ENCODE measurements around the gene CPT1A.
A peak's percentile ranks its signal among the peaks of the same experiment; 100 is the strongest.

CPT1A gene

GRCh38 chr11:68808787-68809186 lies 32.9 kb downstream of the CPT1A start:
- H3K27ac ChIP-seq (ENCODE audit: low read length): no peak overlapping the region

DNA sequence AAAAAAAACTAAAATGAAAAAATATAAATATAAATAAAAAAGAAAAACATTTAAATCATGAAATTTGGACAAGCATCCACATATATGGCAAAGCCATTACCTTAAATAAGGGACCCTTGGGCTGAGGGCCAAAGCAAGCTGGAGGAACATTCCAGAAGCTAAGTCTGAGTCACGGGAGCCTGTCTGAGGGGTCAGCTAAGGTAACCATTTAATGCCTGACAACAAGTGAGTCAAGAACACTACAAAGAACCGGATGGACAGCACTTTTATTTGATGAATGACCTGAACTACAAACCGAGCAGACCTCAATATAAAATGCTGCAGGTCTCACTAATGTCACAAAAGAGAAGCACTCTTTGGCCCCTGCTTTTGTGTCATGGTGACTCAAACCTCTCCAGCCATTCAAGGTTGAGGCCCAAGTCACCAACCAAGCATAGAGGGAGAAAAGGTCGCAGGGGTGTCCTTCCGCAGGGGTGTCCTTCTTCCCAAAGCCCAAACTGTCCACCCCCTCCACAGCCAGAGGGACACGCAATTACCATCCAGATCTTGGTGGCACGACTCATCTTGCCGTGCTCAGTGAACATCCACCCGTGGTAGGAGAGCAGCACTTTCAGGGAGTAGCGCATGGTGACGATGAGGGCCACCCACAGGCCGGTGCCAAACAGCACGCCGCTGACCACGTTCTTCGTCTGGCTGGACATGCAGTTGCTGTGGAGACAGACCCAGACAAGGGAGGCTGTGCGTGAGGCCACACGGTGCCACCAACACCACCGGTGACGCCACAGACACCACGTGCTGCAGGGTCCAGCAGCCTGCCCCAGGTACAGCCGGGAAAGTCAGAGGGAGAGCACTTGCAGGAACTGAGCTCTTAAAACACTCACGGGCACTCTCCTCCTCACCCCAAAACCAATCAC lies 34.5 kb downstream of the CPT1A start:
- H3K9me3 ChIP-seq (ENCODE audit: insufficient read depth, low read depth, low read length): no peaks in the 10 kb centered on the region
- H3K36me3 ChIP-seq (ENCODE audit: insufficient read depth, low read depth, low read length): no peaks in the 10 kb centered on the region; the same call in 1 of the 2 replicates
- no peak overlapping the region for H3K4me3 ChIP-seq (ENCODE audit: low read length)
- H3K27me3 ChIP-seq (ENCODE audit: insufficient read depth, low read length): no peaks in the 10 kb centered on the region
- H3K9ac ChIP-seq (ENCODE audit: low read depth, low read length): no peak overlapping the region
- H3K4me1 ChIP-seq (ENCODE audit: insufficient read depth, low read length): no peaks in the 10 kb centered on the region
- H3K27ac ChIP-seq (ENCODE audit: low read length): no peak overlapping the region

More at GRCh38 chr11:68808787-68809186, 32.9 kb downstream of the CPT1A start:
- Histone ChIP-seq H3K9me3 (ENCODE audit: insufficient read depth, low read depth, low read length) (no peaks in the 10 kb centered on the region), H3K4me1 (ENCODE audit: insufficient read depth, low read length) (no peaks in the 10 kb centered on the region), H3K4me3 (ENCODE audit: low read length) (no peak overlapping the region), H3K36me3 (ENCODE audit: insufficient read depth, low read depth, low read length) (no peaks in the 10 kb centered on the region; the same call in 1 of the 2 replicates), H3K27me3 (ENCODE audit: insufficient read depth, low read length) (no peaks in the 10 kb centered on the region), H3K9ac (ENCODE audit: low read depth, low read length) (no peak overlapping the region)

DNA sequence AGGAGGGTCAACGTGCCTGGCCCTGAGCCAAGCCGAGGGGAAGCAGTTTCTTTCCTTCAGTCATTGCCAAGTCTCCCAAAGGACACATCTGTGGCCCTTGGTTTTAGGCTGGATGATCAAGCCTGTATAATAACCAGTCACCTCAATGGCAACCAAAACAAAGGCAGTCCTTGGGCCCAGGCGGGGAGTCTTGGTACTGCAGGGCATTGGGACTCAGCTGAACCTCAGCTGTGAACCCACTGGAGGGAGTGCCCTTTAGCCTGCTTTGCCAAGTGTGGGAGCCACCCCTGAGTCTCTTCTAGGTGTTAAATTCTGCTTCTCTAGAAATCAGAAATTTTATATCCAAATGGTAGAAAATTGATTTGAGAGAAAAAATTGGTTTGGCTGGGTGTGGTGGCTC lies 36.9 kb downstream of the CPT1A start:
- no peaks in the 10 kb centered on the region for H3K9me3 ChIP-seq (ENCODE audit: insufficient read depth, low read depth, low read length)
- no peaks in the 10 kb centered on the region for H3K4me1 ChIP-seq (ENCODE audit: insufficient read depth, low read length)
- no peaks in the 10 kb centered on the region for H3K27me3 ChIP-seq (ENCODE audit: insufficient read depth, low read length)
- H3K36me3 ChIP-seq (ENCODE audit: insufficient read depth, low read depth, low read length): no peaks in the 10 kb centered on the region; the same call in 1 of the 2 replicates
- H3K4me3 ChIP-seq (ENCODE audit: low read length): no peak overlapping the region
- no peak overlapping the region for H3K27ac ChIP-seq (ENCODE audit: low read length)
- no peak overlapping the region for H3K9ac ChIP-seq (ENCODE audit: low read depth, low read length)

DNA sequence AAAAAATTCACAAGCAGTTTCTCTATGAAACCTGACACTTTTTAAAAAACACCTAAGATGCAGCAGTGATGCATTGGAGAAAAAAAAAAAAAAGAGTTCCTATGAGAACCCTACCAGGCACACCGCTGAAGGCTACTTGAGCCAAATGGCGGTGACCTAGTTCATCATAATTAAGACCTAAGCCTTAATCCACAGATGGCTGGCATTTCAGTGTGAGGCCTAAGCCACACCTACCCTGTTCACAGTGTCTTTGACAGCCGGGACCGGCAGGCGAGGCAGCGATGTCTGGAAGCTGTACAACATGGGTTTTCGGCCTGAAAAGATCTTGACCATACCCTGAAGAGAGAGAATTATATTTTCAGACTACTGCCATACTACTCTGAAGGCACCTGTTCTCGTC lies 38.0 kb downstream of the CPT1A start:
- Histone ChIP-seq H3K9ac (ENCODE audit: low read depth, low read length) (no peak overlapping the region), H3K27me3 (ENCODE audit: insufficient read depth, low read length) (no peaks in the 10 kb centered on the region), H3K27ac (ENCODE audit: low read length) (no peak overlapping the region), H3K36me3 (ENCODE audit: insufficient read depth, low read depth, low read length) (no peaks in the 10 kb centered on the region; the same call in 1 of the 2 replicates), H3K4me3 (ENCODE audit: low read length) (no peak overlapping the region), H3K9me3 (ENCODE audit: insufficient read depth, low read depth, low read length) (no peaks in the 10 kb centered on the region), H3K4me1 (ENCODE audit: insufficient read depth, low read length) (no peaks in the 10 kb centered on the region)

GRCh38 chr11:68798221-68798813 lies 43.4 kb downstream of the CPT1A start:
- Histone ChIP-seq H3K36me3 (ENCODE audit: insufficient read depth, low read depth, low read length) (no peaks in the 10 kb centered on the region; the same call in 1 of the 2 replicates), H3K27me3 (ENCODE audit: insufficient read depth, low read length) (no peaks in the 10 kb centered on the region), H3K9me3 (ENCODE audit: insufficient read depth, low read depth, low read length) (no peaks in the 10 kb centered on the region), H3K27ac (ENCODE audit: low read length) (no peak overlapping the region), H3K4me1 (ENCODE audit: insufficient read depth, low read length) (no peaks in the 10 kb centered on the region), H3K4me3 (ENCODE audit: low read length) (no peak overlapping the region; the same call in 1 of the 2 replicates), H3K9ac (ENCODE audit: low read depth, low read length) (no peak overlapping the region)

GRCh38 chr11:68796801-68797200 lies 44.9 kb downstream of the CPT1A start:
- Histone ChIP-seq H3K4me3 (ENCODE audit: low read length) (no peak overlapping the region), H3K27ac (ENCODE audit: low read length) (no peak overlapping the region), H3K36me3 (ENCODE audit: insufficient read depth, low read depth, low read length) (no peaks in the 10 kb centered on the region; the same call in 1 of the 2 replicates), H3K27me3 (ENCODE audit: insufficient read depth, low read length) (no peaks in the 10 kb centered on the region), H3K9me3 (ENCODE audit: insufficient read depth, low read depth, low read length) (no peaks in the 10 kb centered on the region), H3K9ac (ENCODE audit: low read depth, low read length) (no peak overlapping the region), H3K4me1 (ENCODE audit: insufficient read depth, low read length) (no peaks in the 10 kb centered on the region)

GRCh38 chr11:68792400-68792966 lies 49.2 kb downstream of the CPT1A start:
- no peaks in the 10 kb centered on the region; the same call in 1 of the 2 replicates for H3K36me3 ChIP-seq (ENCODE audit: insufficient read depth, low read depth, low read length)

GRCh38 chr11:68784653-68785052 lies 57.1 kb downstream of the CPT1A start:
- Histone ChIP-seq H3K27ac (ENCODE audit: low read length) (no peak overlapping the region), H3K4me1 (ENCODE audit: insufficient read depth, low read length) (no peaks in the 10 kb centered on the region), H3K9me3 (ENCODE audit: insufficient read depth, low read depth, low read length) (no peaks in the 10 kb centered on the region), H3K36me3 (ENCODE audit: insufficient read depth, low read depth, low read length) (no peaks in the 10 kb centered on the region; the same call in 1 of the 2 replicates), H3K27me3 (ENCODE audit: insufficient read depth, low read length) (no peaks in the 10 kb centered on the region), H3K4me3 (ENCODE audit: low read length) (no peak overlapping the region), H3K9ac (ENCODE audit: low read depth, low read length) (no peak overlapping the region)

More at GRCh38 chr11:68792400-68792966, 49.2 kb downstream of the CPT1A start:
- no peak overlapping the region for H3K9ac ChIP-seq (ENCODE audit: low read depth, low read length)
- H3K4me1 ChIP-seq (ENCODE audit: insufficient read depth, low read length): no peaks in the 10 kb centered on the region
- H3K27me3 ChIP-seq (ENCODE audit: insufficient read depth, low read length): no peaks in the 10 kb centered on the region
- H3K4me3 ChIP-seq (ENCODE audit: low read length): no peak overlapping the region
- no peaks in the 10 kb centered on the region for H3K9me3 ChIP-seq (ENCODE audit: insufficient read depth, low read depth, low read length)
- H3K27ac ChIP-seq (ENCODE audit: low read length): no peak overlapping the region

DNA sequence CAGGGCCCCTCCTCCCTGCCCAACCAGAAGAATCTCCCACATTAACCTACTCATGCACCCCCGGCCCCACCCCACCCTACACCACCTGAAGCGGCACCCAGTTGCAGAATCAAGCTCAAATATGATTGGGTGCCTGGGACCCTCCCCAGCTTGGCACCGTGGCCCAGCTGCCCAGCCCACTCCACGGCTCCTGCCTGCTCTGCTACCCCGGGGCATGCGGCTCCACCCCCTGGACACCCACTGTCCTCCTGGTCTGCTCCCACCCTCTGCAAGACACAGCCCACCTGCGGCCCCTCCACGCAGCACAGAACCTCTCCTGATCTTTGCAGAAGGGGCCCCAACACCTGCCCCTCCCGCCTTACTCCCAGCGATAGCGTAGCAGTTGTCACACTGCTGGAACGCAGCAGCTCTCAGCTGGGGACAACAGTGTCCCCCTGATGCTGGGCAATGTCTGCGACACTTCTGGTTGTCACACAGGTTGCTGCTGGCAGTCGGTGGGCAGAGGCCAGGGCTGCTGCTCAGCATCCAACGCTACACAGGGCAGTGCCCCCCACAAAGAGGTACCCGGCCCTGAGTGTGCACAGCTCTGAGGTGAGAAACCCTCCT lies 58.4 kb downstream of the CPT1A start:
- no peaks in the 10 kb centered on the region for H3K4me1 ChIP-seq (ENCODE audit: insufficient read depth, low read length)
- no peaks in the 10 kb centered on the region for H3K27me3 ChIP-seq (ENCODE audit: insufficient read depth, low read length)
- H3K9me3 ChIP-seq (ENCODE audit: insufficient read depth, low read depth, low read length): no peaks in the 10 kb centered on the region
- no peak overlapping the region for H3K4me3 ChIP-seq (ENCODE audit: low read length)
- H3K27ac ChIP-seq (ENCODE audit: low read length): no peak overlapping the region
- no peaks in the 10 kb centered on the region; the same call in 1 of the 2 replicates for H3K36me3 ChIP-seq (ENCODE audit: insufficient read depth, low read depth, low read length)
- no peak overlapping the region for H3K9ac ChIP-seq (ENCODE audit: low read depth, low read length)

GRCh38 chr11:68782711-68783110 lies 59.0 kb downstream of the CPT1A start:
- no peak overlapping the region for H3K9ac ChIP-seq (ENCODE audit: low read depth, low read length)
- no peaks in the 10 kb centered on the region for H3K9me3 ChIP-seq (ENCODE audit: insufficient read depth, low read depth, low read length)
- H3K4me1 ChIP-seq (ENCODE audit: insufficient read depth, low read length): no peaks in the 10 kb centered on the region
- H3K36me3 ChIP-seq (ENCODE audit: insufficient read depth, low read depth, low read length): no peaks in the 10 kb centered on the region; the same call in 1 of the 2 replicates
- no peaks in the 10 kb centered on the region for H3K27me3 ChIP-seq (ENCODE audit: insufficient read depth, low read length)
- no peak overlapping the region for H3K27ac ChIP-seq (ENCODE audit: low read length)
- H3K4me3 ChIP-seq (ENCODE audit: low read length): no peak overlapping the region

- Histone ChIP-seq H3K9me3 (ENCODE audit: insufficient read depth, low read depth, low read length) (no peaks in the 10 kb centered on the region), H3K4me3 (ENCODE audit: low read length) (no peak overlapping the region), H3K4me1 (ENCODE audit: insufficient read depth, low read length) (no peaks in the 10 kb centered on the region), H3K27ac (ENCODE audit: low read length) (no peak overlapping the region), H3K9ac (ENCODE audit: low read depth, low read length) (peak overlapping the region; percentile 8; the same call in 1 of the 2 replicates), H3K27me3 (ENCODE audit: insufficient read depth, low read length) (no peaks in the 10 kb centered on the region), H3K36me3 (ENCODE audit: insufficient read depth, low read depth, low read length) (no peaks in the 10 kb centered on the region; the same call in 1 of the 2 replicates)
These were observed 60.9 kb downstream of the CPT1A start for GRCh38 chr11:68780829-68781228.

Measured in iPS-20b (cell line).